GM19395 (cell line): ENCODE results near the gene PPIF.
"Not testable (repeated sequence)": the region's sequence is repeated elsewhere in the genome, so short reads cannot be mapped to it uniquely, and the experiment has no call there.

Source experiments
- ATAC-seq: cut with Tn5 transposase; IDR thresholded peaks from one replicate; pipeline ENCODE4 v1.9.1; 2021; ENCODE audit warnings: mild to moderate bottlenecking, moderate library complexity; ENCODE audit not compliant: unreplicated experiment

Gene PPIF

DNA sequence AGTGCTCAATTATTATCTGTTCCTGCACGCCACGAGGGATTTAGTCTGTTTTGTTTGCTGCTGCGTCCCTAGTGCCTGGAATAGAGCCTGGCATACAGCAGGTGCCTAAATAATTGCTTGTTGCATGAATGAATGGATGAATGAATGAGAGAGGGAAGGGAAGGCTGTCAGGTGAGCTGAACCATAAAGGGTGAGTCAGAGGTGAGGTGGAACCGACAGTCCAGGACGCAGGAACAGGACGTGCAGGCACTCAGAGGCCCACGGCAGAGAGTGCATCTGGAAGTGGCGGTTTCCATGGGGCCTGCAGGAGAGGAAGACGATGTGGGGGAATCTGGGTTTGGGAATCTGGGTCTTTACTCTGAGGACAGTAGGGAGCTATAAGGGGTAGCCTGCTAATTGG is 17.7 kb upstream of the PPIF start:
- ATAC-seq = no peak

DNA sequence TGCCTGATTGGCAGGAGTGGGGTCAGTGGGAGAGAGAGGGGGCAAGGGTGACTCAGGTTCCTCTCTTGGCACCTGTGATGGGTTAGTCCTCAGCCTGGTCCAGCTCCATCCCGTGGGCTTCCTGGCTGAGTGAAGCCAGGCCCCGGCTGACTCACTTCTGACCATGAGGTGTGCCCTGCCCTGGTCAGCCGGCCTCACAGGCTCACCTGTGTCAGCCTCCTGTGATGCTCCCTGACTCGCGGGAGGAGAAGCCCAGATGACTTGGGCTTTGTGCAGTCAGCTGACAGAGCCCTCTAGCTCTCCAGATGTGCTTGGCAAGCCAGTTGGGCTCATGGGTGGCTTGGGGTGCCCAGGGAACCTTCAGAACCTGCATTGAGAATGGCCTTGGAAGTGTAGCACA is 16.0 kb upstream of the PPIF start:
- ATAC-seq = peak; percentile 13

DNA sequence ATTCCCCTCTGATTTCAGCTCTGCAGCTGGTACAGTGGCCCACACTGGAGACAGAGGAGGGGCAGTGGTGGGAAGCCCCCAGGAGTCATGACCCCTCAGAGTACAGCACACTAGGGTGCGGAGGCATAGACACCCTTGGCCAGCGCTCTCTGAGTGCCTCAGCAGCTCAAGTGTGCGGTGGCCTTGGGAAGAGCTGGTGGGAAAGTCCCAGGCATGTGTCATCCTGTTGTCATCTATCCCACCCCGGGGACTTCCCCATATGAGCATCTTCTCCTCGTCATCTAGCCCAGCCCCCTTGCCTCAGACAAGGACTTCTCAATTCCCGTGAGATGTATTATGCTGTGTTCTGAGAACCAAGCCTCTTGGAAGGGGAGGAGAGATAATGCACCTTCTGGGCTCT is 15.6 kb upstream of the PPIF start:
- peak; percentile 82 for ATAC-seq

DNA sequence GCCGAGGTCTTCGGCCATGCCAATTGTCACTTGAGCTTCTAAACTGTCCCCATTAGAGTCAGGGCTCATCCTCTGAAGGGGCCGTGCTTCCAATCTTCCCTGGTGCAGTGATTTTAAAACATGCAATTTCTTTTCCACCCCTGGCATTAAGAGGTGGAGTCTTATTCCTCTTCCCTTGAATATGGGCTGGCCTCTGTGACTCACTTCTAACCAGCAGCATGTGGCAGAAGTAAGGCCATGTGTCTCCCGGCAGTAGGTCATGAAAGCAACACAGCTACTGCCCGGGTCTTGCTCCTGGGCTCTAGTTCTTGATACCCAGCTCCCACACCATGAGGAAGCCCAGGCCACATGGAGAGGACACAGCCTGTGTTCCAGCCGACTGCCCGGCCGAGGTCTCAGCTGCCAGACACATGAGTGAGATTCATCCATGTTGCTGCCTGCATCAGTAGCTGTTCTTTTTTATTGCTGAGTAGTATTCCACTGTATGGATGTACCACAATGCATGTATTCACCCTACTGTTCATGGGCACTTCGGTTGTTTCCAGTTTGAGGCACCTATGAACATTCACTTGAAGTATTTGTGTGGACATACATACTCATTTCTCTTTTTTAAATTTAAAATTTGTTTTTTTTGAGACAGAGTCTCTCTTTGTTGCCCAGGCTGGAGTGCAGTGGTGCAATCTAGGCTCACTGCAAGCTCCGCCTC is 14.5 kb upstream of the PPIF start:
- ATAC-seq = not testable (repeated sequence)

DNA sequence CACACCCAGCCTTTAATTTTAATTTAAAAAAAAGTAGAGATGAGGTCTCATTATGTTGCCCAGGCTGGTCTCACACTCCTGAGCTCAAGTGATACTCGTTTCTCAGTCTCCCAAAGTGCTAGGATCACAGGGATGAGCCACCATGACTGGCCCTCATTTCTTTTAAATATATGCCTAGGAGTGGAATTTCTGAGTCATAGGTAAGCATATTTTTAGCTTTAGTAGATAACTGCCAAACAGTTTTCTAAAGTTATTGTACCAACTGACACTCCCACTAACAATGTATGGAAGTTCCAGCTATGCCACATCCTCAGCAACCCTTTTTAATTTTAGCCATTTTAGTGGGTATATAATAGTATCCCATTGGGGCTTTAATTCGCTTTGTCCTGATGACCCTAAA is 13.8 kb upstream of the PPIF start:
- no peak for ATAC-seq

DNA sequence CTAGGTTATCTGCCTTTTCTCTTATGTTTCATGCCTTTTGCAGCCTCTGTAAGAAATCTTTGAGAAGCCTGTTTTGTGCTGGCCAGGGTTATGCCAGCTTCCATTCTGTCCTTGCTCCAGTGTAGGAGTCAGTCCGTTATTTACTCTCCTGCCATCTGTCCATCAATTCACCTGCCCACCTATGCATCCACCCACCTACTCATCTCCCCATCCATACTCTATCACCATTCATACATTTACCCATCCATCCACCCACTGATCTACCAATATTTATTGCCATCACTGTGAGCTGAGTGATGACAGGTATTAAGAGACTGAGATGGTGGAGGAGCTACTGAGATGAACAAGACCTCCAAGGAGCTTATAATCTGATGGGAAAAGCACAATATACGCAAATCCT is 12.7 kb upstream of the PPIF start:
- no peak for ATAC-seq

DNA sequence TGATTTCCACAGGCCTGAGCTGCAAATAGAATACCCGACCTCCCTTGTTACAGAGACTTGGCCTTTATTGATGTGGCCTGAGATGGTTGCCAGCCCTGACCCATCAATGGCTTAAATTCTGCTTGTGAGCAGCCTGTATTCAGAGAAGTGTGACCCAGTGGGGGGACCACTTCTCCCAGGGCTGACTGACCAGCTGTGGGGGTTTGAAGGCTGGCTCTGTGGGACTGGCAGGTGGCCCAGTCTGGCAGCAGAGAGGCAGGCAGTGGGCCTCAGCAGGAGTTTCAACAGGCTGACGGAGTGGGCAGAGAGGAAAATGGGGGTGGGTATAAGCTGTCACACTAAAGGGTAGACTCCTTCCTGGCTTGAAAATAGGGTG is 12.2 kb upstream of the PPIF start:
- no peak for ATAC-seq

DNA sequence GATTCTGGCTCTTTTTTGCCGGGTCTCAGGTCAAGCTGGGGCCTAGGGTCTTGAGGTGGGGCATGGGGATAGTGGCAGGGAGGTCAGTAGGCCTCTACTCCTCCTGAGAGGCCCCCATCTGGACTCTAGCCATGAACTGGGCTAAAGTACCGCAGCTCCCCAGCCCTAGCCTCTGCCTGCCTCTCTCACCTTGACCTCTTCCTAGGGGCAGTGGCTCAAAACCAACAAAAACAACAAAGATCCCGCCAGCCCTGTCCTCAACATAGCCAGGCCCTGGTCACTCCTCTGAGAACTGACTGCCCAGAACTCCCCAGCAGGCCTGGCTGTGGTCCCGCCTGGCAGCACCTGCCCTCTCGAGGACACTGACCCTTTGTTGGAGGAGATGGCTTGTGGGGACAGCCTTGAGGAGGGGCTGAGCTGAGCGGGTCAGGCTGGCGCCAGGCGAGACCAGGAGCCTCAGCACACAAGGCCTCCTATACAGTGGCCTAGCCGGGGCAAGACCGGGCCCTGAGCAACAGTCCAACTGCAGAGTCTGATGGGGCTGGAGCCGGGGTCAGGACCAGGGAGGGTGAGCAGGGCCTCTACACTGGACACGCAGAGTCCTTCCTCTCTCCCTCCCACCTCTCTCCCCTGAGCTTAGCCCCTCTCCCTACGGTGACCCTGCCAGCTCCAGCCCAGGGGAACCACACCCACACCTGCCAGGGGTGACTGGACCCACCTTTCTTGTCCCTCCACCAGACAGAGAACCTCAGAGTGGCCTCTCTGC is 11.6 kb upstream of the PPIF start:
- no peak for ATAC-seq

DNA sequence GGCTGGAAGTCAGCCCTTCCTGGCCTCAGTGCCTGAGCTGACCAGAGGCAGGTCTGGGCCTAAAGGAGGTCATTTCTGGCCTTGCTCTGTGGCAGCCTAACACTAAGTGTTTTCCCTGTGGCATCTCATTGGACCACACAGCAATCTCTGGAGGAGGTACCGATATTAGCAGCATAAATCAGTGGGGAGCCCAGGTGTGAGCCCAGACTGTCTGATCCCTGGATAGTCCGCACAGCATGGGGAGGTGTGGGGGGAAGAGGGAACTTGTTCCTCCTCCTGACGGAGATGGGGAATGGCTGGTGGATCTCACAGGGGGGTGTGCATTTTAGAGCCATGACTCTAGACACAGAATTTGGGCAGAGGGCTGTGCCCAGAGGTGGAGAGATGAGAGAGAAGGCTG is 11.0 kb upstream of the PPIF start:
- ATAC-seq = no peak

DNA sequence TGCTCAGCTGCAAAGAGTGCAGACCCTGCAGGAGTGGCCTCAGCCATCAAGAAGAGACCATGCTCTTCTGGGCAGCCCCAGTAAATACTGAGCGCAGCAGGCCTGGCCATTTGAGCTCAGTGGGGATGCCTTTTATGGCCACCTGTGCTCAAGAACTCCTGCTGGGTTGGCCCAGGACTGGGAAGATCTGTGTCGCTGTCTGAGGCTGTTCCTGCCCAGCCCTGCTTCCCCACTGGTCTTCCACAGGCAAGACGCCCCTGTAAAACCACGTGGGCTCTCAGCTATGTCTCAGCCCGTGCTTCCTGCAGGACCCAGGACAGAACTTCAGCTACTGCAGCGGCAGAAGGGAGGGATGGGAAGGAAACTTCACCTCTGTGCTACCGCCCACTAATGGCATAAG is 10.5 kb upstream of the PPIF start:
- no peak for ATAC-seq

DNA sequence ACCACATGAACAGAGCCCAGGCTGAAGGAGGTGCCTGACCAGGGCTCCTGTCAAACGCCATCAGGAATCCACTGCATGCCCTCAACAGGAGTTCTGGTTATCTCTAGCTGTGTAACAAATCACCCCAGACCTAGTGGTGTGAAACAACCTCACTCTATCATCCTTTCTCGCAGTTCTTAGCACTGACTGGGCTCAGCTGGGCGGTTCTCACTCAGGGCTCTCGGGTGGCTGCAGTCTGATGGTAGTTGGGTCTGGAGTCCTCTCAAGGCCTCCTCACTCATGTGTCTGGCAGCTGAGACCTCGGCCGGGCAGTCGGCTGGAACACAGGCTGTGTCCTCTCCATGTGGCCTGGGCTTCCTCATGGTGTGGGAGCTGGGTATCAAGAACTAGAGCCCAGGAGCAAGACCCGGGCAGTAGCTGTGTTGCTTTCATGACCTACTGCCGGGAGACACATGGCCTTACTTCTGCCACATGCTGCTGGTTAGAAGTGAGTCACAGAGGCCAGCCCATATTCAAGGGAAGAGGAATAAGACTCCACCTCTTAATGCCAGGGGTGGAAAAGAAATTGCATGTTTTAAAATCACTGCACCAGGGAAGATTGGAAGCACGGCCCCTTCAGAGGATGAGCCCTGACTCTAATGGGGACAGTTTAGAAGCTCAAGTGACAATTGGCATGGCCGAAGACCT is 9.3 kb upstream of the PPIF start:
- not testable (repeated sequence) for ATAC-seq

DNA sequence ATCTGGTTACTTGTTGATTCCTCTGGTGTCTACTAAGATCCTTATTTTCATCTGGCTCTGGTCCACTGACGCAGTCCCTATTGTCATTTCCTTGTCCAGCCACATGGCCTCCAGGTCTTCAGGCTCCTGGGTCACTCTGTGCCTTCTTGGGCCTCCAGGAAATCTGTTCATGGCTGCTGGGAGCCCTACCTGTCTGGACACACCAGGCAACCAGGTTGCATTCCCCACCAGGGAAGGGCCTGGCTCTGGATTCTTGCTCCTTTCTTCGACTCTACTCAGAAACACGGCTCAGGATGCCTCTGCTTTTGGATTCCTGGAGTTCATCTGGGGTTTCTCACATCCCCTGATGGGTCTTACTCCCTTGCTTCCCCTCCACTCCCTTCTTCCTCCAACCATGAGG is 8.0 kb upstream of the PPIF start:
- ATAC-seq = no peak

DNA sequence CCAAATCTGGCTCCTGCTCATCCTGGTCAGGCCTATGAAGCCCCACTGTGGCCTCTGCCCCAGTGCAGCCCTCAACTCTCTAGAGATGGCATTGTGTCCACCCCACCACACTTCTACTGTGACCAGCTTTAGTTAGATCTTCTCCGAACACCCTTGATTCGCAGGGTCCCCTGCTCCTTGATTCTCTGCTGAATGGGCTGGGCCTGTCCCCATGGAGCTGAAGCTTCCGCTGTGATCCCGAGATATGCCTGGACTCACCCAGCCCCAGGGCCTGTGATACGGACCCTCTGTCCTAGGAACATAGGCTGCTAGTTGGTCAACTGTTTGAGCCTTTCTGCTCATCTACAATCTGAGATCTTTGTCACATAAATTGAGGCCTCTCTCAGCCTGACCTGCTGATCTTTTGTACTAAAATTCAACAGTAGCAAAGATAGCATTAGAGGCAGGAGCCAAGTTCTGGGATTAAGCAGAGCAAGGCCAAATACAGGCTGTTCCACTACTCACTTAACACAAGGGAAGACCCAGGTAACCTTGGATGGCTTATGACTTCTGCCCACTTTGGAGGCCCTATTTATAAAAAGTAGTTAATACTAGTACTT is 6.5 kb upstream of the PPIF start:
- no peak for ATAC-seq

DNA sequence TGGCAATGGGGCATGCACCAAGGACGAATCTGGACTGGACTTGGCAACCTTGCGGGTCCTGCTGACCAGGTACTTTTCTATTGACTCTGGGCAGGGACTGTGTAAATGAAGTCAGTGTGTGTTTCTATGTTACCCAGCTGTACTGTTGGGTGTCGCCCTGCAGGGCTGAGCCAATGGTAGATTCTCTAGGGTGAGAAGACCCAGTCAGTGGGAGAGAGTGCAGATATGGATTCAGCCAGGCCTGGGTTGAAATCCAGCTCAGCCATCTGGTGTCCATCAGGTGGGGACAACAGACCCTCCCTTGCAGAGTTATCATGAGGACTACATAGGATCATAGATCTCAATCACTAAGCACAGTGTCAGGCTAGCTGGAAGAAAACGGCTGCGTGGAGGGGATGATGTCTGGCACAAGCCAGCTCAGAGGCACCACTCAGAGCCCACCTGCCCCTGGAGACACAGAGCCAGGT is 4.9 kb upstream of the PPIF start:
- ATAC-seq = no peak

DNA sequence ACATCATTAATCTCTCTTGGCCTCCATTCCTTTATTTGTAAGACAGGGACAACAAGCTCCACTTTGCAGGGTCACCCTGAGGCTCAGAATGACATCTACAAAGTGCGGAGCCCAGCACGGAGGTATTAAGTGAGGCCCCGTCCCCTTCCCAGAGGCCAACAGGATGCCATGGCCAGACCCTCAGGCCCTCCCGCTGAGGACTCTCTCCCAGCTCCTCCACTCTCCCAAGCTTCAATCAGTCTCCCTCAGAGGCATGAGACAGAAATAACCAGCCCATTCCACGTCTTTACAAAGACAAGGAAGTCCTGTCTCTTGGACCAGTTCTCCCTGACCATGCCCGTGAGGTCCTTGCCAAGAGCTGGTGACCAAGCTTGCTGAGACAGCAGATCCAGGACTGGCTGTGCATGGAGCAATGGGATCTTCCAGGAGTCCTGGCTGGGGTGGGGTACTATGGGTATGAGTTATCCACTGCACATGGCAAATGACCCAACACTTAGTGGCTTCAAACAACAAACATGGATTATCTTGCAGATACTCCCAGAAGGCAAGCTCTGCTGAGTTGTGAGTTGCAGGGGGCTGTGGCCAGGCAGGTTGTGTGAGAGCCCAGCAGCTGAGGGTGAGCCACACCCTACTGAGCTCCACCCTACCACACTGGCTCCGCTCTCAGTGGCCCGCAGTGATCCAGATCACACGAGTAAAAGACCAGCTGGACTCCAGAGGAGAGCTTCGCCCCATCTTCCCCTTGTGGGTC is 4.3 kb upstream of the PPIF start:
- no peak for ATAC-seq

DNA sequence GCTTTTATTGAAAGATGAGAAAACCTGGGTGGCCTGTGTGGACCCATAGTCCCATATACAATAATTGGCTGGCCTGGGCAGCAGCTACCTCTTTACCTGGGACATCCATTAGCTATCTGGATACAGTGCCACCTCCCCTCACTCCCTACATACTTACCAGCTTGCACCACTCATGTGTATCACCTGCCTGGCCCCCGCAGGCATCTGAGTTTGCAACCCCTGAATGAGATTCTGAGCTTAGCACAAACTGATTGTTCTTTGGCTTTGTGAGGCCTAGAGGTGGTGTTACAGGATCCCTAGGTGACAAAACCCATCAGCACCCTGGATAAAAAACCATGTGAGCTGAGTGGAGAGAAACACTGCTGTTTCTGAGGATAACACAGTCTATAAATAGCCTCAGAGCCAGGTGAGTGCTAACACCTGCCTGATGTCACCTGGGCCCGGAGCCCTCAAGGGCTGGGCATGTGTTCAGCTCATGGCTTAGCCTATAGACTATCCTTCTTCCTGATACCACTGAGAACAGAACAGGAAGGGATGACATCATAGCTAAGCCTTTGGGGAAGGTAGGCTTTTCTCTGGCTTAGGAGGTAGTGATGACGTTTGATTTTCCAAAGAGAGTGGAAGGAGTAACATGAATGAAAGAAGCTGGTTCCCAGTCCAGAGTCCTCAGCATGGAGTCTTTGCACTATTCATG is 2.6 kb upstream of the PPIF start:
- ATAC-seq = no peak

DNA sequence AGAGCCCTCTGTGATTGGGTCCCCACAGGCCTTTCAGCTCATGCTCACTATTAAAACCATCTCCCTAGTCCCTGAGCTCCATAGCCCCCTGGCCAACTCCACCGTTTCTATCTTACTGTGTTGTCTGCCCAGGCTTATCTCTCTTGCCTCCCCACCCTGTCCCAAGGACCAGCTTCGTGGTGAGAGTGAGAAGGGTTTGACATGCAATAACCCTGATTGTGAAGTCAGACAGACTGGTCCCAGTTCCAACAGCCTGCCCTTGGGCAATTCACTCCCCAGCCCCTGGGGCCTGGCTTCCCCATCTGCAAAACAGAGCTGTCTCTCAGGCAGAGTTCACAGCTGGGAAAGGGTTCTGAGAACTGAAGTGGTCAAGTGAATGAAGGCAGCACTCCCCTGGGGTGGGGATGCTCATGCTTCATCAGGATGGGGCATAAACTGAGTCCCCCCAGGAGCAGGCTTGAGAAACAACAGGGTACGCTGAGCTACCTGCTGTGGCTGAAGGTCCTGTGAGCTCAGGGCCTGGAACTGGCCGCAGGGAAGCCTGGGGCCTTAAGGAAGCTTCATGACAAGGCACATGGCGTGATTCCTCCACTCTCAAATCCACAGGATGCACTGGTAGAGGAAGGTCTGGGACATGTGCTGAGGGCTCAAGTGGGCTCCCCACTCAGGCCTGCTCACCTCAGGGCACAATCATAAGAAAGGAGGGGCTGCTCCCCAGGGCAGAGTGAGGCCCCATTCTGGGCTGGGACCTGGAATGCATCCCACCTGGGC is 1.8 kb upstream of the PPIF start:
- ATAC-seq = no peak

DNA sequence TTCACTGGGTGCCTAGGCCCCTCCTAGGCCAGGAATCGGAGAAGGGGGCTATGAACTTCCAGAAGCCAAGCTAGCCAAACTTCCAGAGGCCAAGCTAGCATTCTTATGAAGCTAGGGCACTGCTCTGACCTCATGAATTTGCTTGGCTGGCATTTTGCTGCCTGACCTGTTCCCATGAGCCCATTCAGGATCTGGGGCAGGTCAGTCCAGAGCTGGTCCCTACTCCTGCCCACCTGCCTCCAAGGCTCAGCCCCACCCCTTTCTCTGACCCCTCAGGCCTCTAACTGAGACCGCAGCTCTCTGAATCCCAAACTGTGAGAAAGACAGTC is 1.3 kb upstream of the PPIF start:
- ATAC-seq = no peak

DNA sequence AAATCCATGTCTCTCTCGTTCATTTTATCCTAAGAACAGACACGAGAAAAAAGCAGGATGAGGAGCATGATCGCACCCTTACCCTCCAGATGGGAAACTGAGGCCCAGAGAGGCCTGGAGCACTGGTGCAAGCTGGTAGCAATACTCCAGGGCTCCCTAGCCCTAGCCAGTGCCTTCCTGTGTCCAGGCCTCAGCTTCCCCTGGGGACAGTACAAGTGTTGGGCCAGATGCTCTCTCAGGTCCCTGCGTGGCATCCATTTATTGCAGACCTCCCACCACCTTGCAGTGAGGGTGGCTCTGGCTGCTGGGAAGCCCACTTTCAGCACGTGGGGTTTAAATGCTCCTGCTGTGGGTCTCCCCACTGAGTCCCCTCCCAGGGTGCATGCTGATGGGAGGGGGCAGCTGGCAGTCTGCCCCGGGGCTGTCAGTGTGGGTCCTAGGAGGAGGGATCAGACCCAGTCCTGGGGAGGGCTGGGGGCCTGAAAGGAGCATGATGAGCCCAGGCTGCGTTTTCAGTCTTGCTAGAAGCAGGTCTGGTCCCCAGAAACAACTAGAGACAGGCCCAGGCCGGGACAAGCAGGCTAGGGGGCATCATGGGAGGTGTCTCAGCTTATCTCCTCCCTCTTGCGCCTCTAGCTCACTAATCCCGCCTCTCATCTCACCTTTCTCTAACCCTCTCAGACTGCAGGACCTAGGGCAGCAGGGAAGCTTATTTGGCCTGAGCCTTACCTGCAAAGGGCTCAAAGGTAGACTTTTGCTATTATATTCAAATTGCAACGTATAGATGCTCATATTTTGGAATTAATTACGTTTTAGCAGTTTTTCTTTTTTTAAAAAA is 662 bp upstream of the PPIF start:
- peak; percentile 3 for ATAC-seq
